ENCODE results near the gene CLDN9.

- TF ChIP-seq EZH2 (IDR thresholded peaks at IDR 0.05) (no peak), POLR2AphosphoS5 (IDR thresholded peaks at IDR 0.05; ENCODE audit: borderline replicate concordance, low read depth, low read length) (no peak; the same call in 1 of the 2 replicates)
These were observed 10.6 kb downstream of the CLDN9 start for GRCh38 chr16:3023415-3023668.
